SK-N-SH (cell line): ENCODE results near the gene SHTN1. TPM values are rescaled to one million over a fixed set of nuclear protein-coding genes. Genes with fewer than 3 reads are reported as not detected.

Experiments
- CTCF ChIA-PET: fragments of 300-600, 350-600 bp; formaldehyde crosslinking; extraction: SDS; loops from one replicate; lab custom pipeline; 2021; lab: Yijun Ruan, JAX
- POLR2A ChIA-PET: fragments of 350-600 bp; sonication (Branson Sonifier 250); formaldehyde crosslinking; extraction: SDS; loops from one replicate; lab custom pipeline; 2020; ENCODE audit warnings: antibody characterized with exemption, inconsistent platforms; lab: Yijun Ruan, JAX
- DNase-seq: peaks from one replicate; pipeline ENCODE4 v3.0.0; 2012
- H2AFZ ChIP-seq: fragments of 200-600 bp; sonication (generic); 2 replicates; pipeline ENCODE4 v1.8.1; 2016; ENCODE audit warnings: antibody characterized with exemption, mild to moderate bottlenecking, low read depth
- H3F3A ChIP-seq: fragments of 200-600 bp; sonication (generic); replicated peaks from 2 replicates; pipeline ENCODE3; 2016; ENCODE audit warnings: antibody characterized with exemption, mild to moderate bottlenecking; ENCODE audit not compliant: insufficient read depth
- H3K27ac ChIP-seq, 2 experiments: fragments of 200-500 bp in 1 of 2; fragments of 200-600 bp in 1 of 2; sonication (Bioruptor generic) in 1 of 2; sonication (generic), shearing (Covaris generic) in 1 of 2; 2 replicates each; pipeline versions ENCODE4 v1.5.1 to v1.6.1; 2014 to 2016; ENCODE audit warnings: low read depth in 2 of 2, inconsistent platforms in 1 of 2, low read length in 1 of 2, mild to moderate bottlenecking in 1 of 2, mixed read lengths in 1 of 2
- H3K27me3 ChIP-seq: fragments of 200-600 bp; sonication (generic), shearing (Covaris generic); 2 replicates; pipeline ENCODE4 v1.6.1; 2016; ENCODE audit warnings: mixed run types; ENCODE audit not compliant: insufficient read depth
- H3K36me3 ChIP-seq, 2 experiments: fragments of 200-500 bp in 1 of 2; fragments of 200-600 bp in 1 of 2; sonication (Bioruptor generic) in 1 of 2; sonication (generic) in 1 of 2; replicated peaks in 1 of 2; 2 replicates each; pipeline versions ENCODE3 to v1.5.1; 2014 to 2016; ENCODE audit warnings: low read length in 1 of 2, mild to moderate bottlenecking in 1 of 2; ENCODE audit not compliant: insufficient read depth in 2 of 2, control insufficient read depth in 1 of 2
- H3K4me1 ChIP-seq, 2 experiments: fragments of 200-500 bp in 1 of 2; fragments of 200-600 bp in 1 of 2; sonication (Bioruptor generic) in 1 of 2; sonication (generic), shearing (Covaris generic) in 1 of 2; 2 replicates each; pipeline versions ENCODE4 v1.5.1 to v1.6.1; 2014 to 2016; ENCODE audit warnings: low read depth in 1 of 2, low read length in 1 of 2, mixed run types in 1 of 2; ENCODE audit not compliant: insufficient read depth in 2 of 2, control insufficient read depth in 1 of 2
- H3K4me2 ChIP-seq: fragments of 200-600 bp; sonication (generic), shearing (Covaris generic); 2 replicates; pipeline ENCODE4 v1.6.1; 2017; ENCODE audit warnings: mixed run types
- H3K4me3 ChIP-seq, 2 experiments: fragments of 200-500 bp in 1 of 2; fragments of 200-600 bp in 1 of 2; sonication (Bioruptor generic) in 1 of 2; sonication (generic), shearing (Covaris generic) in 1 of 2; 2 replicates each; pipeline versions ENCODE4 v1.5.1 to v1.8.1; 2014 to 2016; ENCODE audit warnings: low read depth in 2 of 2, inconsistent platforms in 1 of 2, low read length in 1 of 2, mild to moderate bottlenecking in 1 of 2, mixed read lengths in 1 of 2, moderate library complexity in 1 of 2
- H3K79me2 ChIP-seq: fragments of 200-600 bp; sonication (generic); 2 replicates; pipeline ENCODE4 v1.8.1; 2017; ENCODE audit warnings: mild to moderate bottlenecking; ENCODE audit not compliant: insufficient read depth
- H3K9ac ChIP-seq: fragments of 200-600 bp; sonication (generic); 2 replicates; pipeline ENCODE4 v1.6.1; 2017; ENCODE audit warnings: mixed run types
- H3K9me2 ChIP-seq: fragments of 200-600 bp; sonication (generic); 2 replicates; pipeline ENCODE4 v1.6.1; 2017; ENCODE audit warnings: mixed run types
- H3K9me3 ChIP-seq: fragments of 200-600 bp; sonication (generic); 2 replicates; pipeline ENCODE4 v1.6.1; 2017; ENCODE audit warnings: mixed run types, mild to moderate bottlenecking, moderate library complexity
- H4K20me1 ChIP-seq: fragments of 200-600 bp; sonication (generic); 2 replicates; pipeline ENCODE4 v1.6.1; 2017; ENCODE audit warnings: mild to moderate bottlenecking, mixed run types; ENCODE audit not compliant: insufficient read depth
- CHD2 ChIP-seq: fragments of 150-350 bp; IDR thresholded peaks from 2 replicates; pipeline ENCODE4 v1.6.1; 2018; ENCODE audit warnings: low read length; ENCODE audit not compliant: partially characterized antibody
- EP300 ChIP-seq, 2 experiments: IDR thresholded peaks; 2 replicates each; pipeline versions ENCODE4 v1.4.0 to v1.6.1; 2012; ENCODE audit warnings: borderline replicate concordance in 1 of 2, low read depth in 1 of 2, low read length in 1 of 2
- FOSL2 ChIP-seq: IDR thresholded peaks from 2 replicates; pipeline ENCODE4 v1.4.0; 2012; ENCODE audit warnings: low read depth, mild to moderate bottlenecking, moderate library complexity, borderline replicate concordance
- GATA2 ChIP-seq: sonication (generic); formaldehyde crosslinking; IDR thresholded peaks from 2 replicates; pipeline ENCODE4 v1.5.0; 2020; ENCODE audit warnings: mild to moderate bottlenecking, missing genetic modification reagents
- IRF3 ChIP-seq: fragments of 150-350 bp; IDR thresholded peaks from 2 replicates; pipeline ENCODE4 v1.6.1; 2016; ENCODE audit warnings: mild to moderate bottlenecking, low read depth, low read length
- MAX ChIP-seq: IDR thresholded peaks from 2 replicates; pipeline ENCODE4 v1.4.0; 2012; ENCODE audit warnings: low read depth
- MEF2A ChIP-seq: IDR thresholded peaks from 2 replicates; pipeline ENCODE4 v1.4.0; 2012; ENCODE audit warnings: low read depth, borderline replicate concordance
- NRF1 ChIP-seq: IDR thresholded peaks from 2 replicates; pipeline ENCODE4 v1.6.1; 2012; ENCODE audit warnings: low read depth, mild to moderate bottlenecking, low read length
- PBX3 ChIP-seq: IDR thresholded peaks from 2 replicates; pipeline ENCODE4; 2012
- POLR2AphosphoS5 ChIP-seq: IDR thresholded peaks from 2 replicates; pipeline ENCODE4 v1.6.1; 2012; ENCODE audit warnings: low read depth, low read length
- RAD21 ChIP-seq: IDR thresholded peaks from 2 replicates; pipeline ENCODE4 v1.6.1; 2012; ENCODE audit warnings: mild to moderate bottlenecking, low read length
- RCOR1 ChIP-seq: fragments of 150-350 bp; IDR thresholded peaks from 2 replicates; pipeline ENCODE4 v1.6.1; 2017; ENCODE audit warnings: antibody characterized with exemption, low read length
- REST ChIP-seq: IDR thresholded peaks from 2 replicates; pipeline ENCODE4 v1.6.1; 2012; ENCODE audit warnings: mild to moderate bottlenecking, low read depth, low read length, moderate library complexity
- RFX5 ChIP-seq: IDR thresholded peaks from 2 replicates; pipeline ENCODE4 v1.6.1; 2012; ENCODE audit warnings: mild to moderate bottlenecking, improper control_type of control experiment, low read length
- SMC3 ChIP-seq: IDR thresholded peaks from 2 replicates; pipeline ENCODE4 v1.6.1; 2012; ENCODE audit warnings: low read depth, low read length, improper control_type of control experiment
- TAF1 ChIP-seq: IDR thresholded peaks from 2 replicates; pipeline ENCODE4 v1.6.1; 2012; ENCODE audit warnings: low read depth, mild to moderate bottlenecking, low read length, moderate library complexity, borderline replicate concordance
- TCF12 ChIP-seq: IDR thresholded peaks from 2 replicates; pipeline ENCODE4 v1.4.0; 2012
- USF1 ChIP-seq: IDR thresholded peaks from 2 replicates; pipeline ENCODE4 v1.4.0; 2012; ENCODE audit warnings: low read depth, borderline replicate concordance
- USF2 ChIP-seq: fragments of 150-350 bp; IDR thresholded peaks from 2 replicates; pipeline ENCODE4 v1.6.1; 2017; ENCODE audit warnings: antibody characterized with exemption, low read length, low read depth, borderline replicate concordance
- YY1 ChIP-seq: IDR thresholded peaks from 2 replicates; pipeline ENCODE4 v1.4.0; 2012; ENCODE audit warnings: low read depth, mild to moderate bottlenecking
- WGBS: methylation state at CpG from one replicate; pipeline ENCODE4 v1.1.6; 2017; ENCODE audit warnings: low lambda C conversion rate; 5-methylcytosine and 5-hydroxymethylcytosine counted together
- polyA plus RNA-seq, 3 experiments: library from polyadenylated mRNA; depleted of rRNA; stranded (reverse); fragments of >200 nt; gene quantifications; 2 replicates each; pipeline ENCODE4 v1.2.3, GENCODE V29; 2012

Gene SHTN1
- polyA plus RNA-seq, 1 of the 3 experiments (the other 2 are of a cell fraction) = 5.2 TPM

- Histone ChIP-seq H3K9me3 (no peaks in the 10 kb centered on the region), H3K9me2 (no peaks in the 10 kb centered on the region), H3K36me3 (no peaks in the 10 kb centered on the region), H3F3A (no peaks in the 10 kb centered on the region), H2AFZ (no peak overlapping the region), H3K4me1 (no peaks in the 10 kb centered on the region), H3K4me2 (no peak overlapping the region), H3K4me3 (no peak overlapping the region), H3K9ac (no peak overlapping the region), H3K27me3 (no peaks in the 10 kb centered on the region; the same call in 1 of the 2 replicates), H3K79me2 (no peaks in the 10 kb centered on the region), H4K20me1 (no peaks in the 10 kb centered on the region), H3K27ac (no peak overlapping the region)
- no peak for DNase-seq
- WGBS = 77% methylated on average over 10 of the region's 10 CpGs
- POLR2A ChIA-PET = no interaction called here
- CTCF ChIA-PET = interaction anchor here (1.3 to 2.8 kb wide), 2 partner anchors 10 to 344 kb away, joined by 3 to 12 read pairs; no protein-coding TSS in a partner anchor
- no peak for TF ChIP-seq PBX3
- TF ChIP-seq REST = no peak
- TF ChIP-seq MEF2A = no peak
- TF ChIP-seq NRF1 = no peak
- TF ChIP-seq RAD21 = no peak
- TF ChIP-seq YY1 = no peak
- TF ChIP-seq POLR2AphosphoS5 = no peak
- TF ChIP-seq RCOR1 = no peak
- no peak for TF ChIP-seq MAX
- no peak for TF ChIP-seq USF2
- TF ChIP-seq SMC3 = no peak
- no peak for TF ChIP-seq TCF12
- no peak for TF ChIP-seq EP300 (IDR thresholded peaks at IDR 0.05; ENCODE audit: borderline replicate concordance in 1 of 2, low read depth in 1 of 2, low read length in 1 of 2)
- no peak for TF ChIP-seq USF1
- no peak for TF ChIP-seq GATA2
- TF ChIP-seq TAF1 = no peak
- no peak for TF ChIP-seq FOSL2
- no peak for TF ChIP-seq RFX5
- TF ChIP-seq IRF3 = no peak
- TF ChIP-seq CHD2 = no peak
Measured at GRCh38 chr10:116831790-116832189, 173.2 kb downstream of the SHTN1 start.
